ENCODE measurements around the gene GALNTL6.
"Not testable (repeated sequence)": the region's sequence is repeated elsewhere in the genome, so short reads cannot be mapped to it uniquely, and the experiment has no call there.

The GALNTL6 gene

DNA sequence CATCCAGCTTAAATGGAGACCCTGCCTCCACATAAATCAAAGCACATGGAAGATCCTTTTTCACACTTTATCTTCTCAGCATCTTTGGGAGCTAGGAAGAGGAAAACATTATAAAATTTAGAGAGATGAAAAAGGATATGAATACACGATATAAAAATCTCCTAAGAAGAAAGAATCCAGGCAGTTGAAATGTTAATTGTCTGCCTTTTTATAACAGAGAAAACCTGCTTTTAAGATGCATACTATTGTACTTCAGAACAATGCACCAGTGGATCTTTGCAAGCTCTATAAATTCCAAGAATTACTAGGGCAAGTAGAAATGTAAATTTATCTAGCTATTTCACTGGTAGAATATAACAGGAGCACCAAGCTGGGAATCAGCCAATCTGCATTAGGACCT is 1055.1 kb downstream of the GALNTL6 start:
- DNase-seq (ENCODE audit: low read depth) = no peak

- no peak for DNase-seq (ENCODE audit: low read depth)
These were observed 1056.5 kb downstream of the GALNTL6 start for GRCh38 chr4:172869621-172870268.

DNA sequence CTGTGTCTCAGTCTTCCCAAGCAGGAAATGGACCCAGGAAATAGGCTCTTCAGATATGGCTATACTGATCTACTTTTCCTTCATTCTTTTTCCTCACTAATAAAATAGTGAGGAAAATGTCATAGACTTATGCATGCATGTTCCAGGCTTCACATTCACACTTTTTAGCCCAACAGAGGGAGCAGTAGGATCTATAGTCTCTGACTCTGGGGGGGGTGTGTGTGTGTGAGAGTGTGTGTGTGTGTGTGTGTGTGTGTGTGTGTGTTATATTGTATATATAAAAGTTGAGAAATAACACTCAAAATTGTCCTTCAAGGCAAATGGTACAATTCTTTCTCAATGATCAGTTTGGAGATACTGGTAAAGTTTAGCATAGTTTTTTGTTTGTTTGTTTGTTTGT is 1058.2 kb downstream of the GALNTL6 start:
- no peak for DNase-seq (ENCODE audit: low read depth)

DNA sequence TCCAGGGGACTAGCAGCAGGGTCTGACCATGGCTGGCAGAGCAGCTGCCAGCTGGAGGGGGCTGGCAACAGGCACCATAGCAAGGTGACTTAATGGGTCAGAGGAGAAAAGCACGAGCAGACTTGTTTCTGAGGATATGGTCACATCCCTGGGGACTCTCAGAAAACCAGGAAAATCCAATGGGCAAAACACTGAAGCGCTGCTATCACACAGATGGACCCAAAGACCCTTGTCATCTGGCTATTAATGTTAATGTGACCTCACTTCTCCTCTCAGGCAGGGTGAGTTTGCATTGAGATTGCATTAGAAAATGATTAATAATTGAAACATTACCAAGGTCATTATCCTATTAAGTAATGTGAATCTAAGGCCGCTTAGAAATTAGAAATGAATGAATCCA is 1061.7 kb downstream of the GALNTL6 start:
- no peak for DNase-seq (ENCODE audit: low read depth)

GRCh38 chr4:172876394-172876793 is 1063.2 kb downstream of the GALNTL6 start:
- no peak for DNase-seq (ENCODE audit: low read depth)

- no peak for DNase-seq (ENCODE audit: low read depth)
These were observed 1068.4 kb downstream of the GALNTL6 start for GRCh38 chr4:172881645-172882044.

DNA sequence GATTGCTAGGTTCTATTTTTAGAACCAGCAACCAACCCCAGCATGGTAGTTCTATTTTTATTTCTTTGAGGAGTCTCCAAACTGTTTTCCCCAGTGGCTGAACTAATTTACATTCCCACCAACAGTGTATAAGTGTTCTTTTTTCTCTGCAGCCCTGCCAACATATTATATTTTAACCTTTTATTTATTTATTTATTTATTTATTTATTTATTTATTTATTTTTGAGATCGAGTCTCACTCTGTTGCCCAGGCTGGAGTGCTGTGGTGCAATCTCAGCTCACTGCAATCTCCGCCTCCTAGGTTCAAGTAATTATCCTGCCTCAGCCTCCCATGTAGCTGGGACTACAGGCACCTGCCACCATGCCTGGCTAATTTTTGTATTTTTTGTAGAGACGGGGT is 1074.2 kb downstream of the GALNTL6 start:
- not testable (repeated sequence) for DNase-seq (ENCODE audit: low read depth)

DNA sequence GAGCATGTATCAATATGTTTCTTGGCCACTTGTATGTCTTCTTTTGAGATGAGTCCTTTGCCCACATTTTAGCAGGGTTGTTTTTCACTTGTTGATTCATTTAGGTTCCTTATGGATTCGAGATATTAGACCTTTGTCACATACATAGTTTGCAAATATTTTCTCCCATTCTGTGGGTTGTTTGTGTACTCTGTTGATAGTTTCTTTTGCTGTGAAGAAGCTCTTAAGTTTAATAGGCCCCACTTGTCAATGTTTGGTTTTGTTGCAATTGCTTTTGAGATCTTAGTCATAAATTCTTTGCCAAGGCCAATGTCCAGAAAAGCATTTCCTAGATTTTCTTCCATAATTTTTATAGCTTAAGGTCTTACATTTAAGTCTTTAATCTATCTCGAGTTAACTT is 1074.8 kb downstream of the GALNTL6 start:
- no peak for DNase-seq (ENCODE audit: low read depth)

- peak; percentile 7 for DNase-seq (ENCODE audit: low read depth)
These were observed 1079.1 kb downstream of the GALNTL6 start for GRCh38 chr4:172892300-172892699.

DNA sequence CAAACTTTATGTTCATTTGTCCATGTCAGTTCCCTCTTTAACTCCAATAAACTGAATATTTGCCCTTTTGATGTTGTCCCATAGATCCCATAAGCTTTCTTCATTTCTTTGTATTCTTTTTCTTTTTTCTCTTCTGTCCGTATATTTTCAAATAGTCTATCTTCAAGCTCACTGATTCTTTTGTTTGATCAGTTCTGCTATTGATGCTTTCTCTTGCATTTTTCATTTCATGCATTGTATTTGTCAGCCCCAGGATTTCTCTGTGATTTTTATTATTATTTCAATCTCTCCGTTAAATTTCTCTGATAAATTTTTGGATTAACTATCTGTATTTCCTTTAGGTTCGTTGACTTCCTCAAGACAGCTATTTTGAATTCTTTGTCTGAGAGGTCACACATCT is 1082.5 kb downstream of the GALNTL6 start:
- no peak for DNase-seq (ENCODE audit: low read depth)

GRCh38 chr4:172897046-172897445 is 1083.8 kb downstream of the GALNTL6 start:
- DNase-seq (ENCODE audit: low read depth) = no peak

DNA sequence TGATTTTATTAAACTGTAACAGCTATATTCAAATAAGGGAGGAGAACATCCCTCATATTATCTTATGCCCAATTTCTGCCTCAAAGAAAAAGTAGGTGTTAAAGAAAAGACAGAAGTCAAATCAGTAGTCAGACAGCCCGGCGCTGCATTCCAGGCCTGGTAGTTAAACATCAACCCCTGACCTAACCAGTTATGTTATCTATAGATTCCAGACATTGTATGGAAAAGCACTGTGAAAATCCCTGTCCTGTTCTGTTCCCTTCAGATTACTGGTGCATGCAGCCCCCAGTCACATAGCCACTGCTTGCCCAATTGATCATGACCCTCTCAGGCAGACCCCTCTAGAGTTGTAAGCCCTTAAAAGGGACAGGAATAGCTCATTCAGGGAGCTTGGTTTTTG is 1085.5 kb downstream of the GALNTL6 start:
- no peak for DNase-seq (ENCODE audit: low read depth)

GRCh38 chr4:172899861-172900260 is 1086.7 kb downstream of the GALNTL6 start:
- DNase-seq (ENCODE audit: low read depth) = no peak

DNA sequence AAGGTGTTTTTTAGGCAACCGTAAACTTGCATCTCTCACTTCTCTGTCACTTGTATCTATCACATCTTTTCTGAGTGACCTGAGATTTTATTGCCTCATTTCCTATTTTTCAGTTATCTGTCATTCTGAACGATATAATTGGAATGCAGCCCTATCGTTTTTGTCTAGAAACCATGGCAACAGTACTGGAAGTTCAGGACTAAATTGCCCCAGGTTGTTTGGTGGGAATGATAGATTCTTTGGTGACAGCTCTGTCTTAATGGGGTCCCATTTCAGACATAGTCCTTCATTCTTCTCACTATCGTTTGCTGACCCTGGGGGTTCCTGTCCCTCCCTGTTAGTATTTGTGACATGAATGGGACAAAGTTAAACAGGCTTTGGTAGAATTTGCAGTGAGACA is 1087.7 kb downstream of the GALNTL6 start:
- no peak for DNase-seq (ENCODE audit: low read depth)

DNA sequence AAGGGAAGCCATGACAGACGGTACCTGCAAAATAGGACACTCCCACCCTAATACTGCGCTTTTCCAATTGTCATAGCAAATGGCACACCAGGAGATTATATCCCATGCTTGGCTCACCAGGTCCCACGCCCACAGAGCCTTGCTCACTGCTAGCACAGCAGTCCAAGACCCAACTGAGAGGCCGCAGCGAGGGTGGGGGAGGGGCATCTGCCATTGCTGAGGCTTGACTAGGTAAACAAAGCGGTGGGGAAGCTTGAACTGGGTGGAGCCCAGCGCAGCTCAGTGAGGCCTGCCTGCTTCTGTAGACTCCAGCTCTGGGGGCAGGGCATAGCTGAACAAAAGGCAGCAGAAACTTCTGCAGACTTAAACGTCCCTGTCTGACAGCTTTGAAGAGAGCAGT is 1099.3 kb downstream of the GALNTL6 start:
- DNase-seq (ENCODE audit: low read depth) = not testable (repeated sequence)

DNA sequence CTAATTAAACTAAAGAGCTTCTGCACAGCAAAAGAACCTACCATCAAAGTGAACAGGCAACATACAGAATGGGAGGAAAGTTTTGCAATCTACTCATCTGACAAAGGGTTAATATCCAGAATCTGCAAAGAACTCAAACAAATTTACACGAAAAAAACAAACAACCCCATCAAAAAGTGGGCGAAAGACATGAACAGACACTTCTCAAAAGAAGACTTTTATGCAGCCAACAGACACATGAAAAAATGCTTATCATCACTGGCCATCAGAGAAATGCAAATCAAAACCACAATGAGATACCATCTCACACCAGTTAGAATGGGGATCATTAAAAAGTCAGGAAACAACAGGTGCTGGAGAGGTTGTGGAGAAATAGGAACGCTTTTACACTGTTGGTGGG is 1104.2 kb downstream of the GALNTL6 start:
- not testable (repeated sequence) for DNase-seq (ENCODE audit: low read depth)

DNA sequence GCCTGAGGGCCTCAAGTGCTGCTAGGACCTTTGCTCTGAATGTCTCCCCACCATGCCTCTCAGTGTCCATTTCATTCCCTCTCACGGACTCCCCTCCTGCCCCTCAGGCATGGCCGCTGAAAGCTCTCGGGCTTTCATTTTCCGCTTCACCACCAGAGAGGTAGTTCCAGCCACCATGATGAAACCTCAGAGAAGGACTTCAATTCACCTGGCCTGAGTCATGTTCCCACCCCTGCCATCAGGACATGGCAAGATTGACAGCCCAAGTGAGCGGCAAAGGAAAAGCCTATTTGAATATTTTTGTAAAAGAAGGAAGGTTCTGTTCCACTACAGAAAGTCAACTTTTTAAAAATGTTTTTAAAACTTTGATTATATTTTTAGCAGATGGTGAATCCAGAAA is 1106.1 kb downstream of the GALNTL6 start:
- no peak for DNase-seq (ENCODE audit: low read depth)

- DNase-seq (ENCODE audit: low read depth) = no peak
These were observed 1114.1 kb downstream of the GALNTL6 start for GRCh38 chr4:172927096-172927814.

DNA sequence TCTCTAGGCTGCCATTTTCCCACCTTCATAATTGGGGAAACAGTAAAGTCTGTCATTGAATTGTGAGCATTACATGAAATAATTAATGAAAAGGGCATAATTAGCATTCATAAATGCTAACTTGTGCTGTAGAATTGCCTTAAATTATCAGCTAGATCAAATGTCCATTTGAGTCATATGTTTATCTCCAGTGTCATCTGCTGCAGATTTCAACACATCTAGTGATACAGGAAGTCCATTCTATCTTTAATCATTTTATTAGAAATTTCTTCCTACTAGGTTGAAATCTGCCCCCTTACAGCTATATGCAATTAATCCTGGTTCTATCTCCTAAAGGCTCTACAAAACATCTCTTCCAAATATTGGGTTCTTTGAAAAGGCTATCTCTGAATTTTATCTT is 1115.1 kb downstream of the GALNTL6 start:
- DNase-seq (ENCODE audit: low read depth) = no peak

DNA sequence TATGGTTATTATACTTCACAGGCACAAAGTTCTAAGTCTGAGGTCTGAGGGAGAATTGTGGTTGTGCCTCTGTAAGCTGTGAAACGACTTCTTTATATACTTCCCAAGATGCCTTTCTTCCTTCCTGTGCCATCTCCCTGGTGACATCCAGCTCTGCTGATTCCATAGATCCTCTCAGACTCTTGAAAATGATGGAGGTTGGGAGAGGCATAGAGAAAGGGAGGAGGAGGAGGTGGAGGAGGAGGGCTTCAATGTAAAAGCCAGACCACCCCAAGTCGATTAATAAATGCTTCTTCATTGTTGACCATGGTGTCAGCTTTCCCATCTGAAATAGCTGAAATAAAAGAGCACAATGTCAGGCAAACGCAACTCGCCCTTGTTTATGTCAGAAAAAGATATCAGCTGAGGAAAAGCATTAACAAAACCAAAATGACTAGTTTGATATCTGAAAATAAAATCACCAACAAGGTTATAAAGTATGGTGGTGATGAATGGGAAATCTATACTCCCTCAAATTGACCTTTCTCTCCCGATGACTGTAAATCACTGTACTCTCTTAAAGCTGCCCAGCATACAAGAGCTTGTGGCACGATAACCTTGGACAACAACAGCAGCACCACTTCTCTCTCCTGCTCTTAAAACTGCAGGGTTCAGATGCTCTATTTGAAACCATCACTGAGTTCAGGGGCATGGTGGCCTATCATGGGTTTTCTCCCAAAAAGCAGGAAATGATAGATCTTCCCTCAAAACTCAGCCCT is 1125.0 kb downstream of the GALNTL6 start:
- DNase-seq (ENCODE audit: low read depth) = no peak

DNA sequence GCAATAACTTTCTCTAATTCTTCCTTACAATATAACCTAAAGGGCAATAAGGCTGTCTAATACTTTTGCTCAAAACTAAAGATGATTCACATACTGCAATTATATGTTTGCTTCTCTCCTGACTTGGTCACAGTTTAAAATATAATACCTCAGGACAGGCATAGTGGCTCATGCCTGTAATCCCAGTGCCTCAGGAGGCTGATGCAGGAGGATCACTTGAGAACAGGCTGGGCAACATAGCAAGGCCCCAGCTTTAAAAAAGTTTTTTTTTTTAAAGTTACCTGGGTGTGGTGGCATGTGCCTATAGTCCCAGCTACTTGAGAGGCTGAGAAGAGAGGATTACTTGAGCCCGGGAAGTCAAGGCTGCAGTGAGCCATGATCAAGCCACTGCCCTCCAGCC is 1125.7 kb downstream of the GALNTL6 start:
- no peak for DNase-seq (ENCODE audit: low read depth)

DNA sequence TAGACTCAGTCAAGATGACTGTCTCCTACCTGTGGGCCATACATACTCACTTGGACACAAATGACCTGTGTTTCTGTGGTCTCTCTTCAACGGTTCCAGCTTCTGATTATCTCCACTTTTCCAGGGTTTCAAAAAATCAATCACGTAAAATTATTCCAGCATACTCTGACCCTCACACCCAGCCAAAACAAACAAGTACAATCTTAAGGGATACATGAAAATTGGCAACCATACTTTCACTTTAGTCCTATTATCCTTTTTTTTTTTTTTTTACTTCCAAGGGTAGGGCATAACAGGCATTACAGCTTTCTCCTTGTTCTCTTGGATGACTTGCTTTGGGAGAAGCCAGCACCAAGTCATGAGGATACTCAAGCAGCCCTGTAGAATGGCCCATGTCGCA is 1129.6 kb downstream of the GALNTL6 start:
- no peak for DNase-seq (ENCODE audit: low read depth)

- DNase-seq (ENCODE audit: low read depth) = no peak
These were observed 1132.4 kb downstream of the GALNTL6 start for GRCh38 chr4:172945611-172946010.
